Upper lobe of left lung (tissue), 4 donors: ENCODE data around the gene SLC44A4.

Experiments
- CTCF ChIP-seq, 6 experiments: fragments of 450-650 bp in 4 of 6; fragments of 200-600 bp in 2 of 6; sonication (generic) in 2 of 6; IDR thresholded peaks; one replicate each; pipeline ENCODE4 v1.5.1; 2016 to 2019; ENCODE audit warnings: antibody characterized with exemption in 6 of 6
- EP300 ChIP-seq, 4 donors: sonication (generic); formaldehyde crosslinking; IDR thresholded peaks; one replicate each; pipeline ENCODE4 v1.5.1; 2017; ENCODE audit warnings: antibody characterized with exemption in 4 of 4, control low read depth in 2 of 4
- POLR2A ChIP-seq, 4 donors: fragments of 450-650 bp; IDR thresholded peaks; one replicate each; pipeline ENCODE4 v1.5.1; 2016 to 2017; ENCODE audit warnings: antibody characterized with exemption in 4 of 4, mild to moderate bottlenecking in 2 of 4
- POLR2AphosphoS5 ChIP-seq, 2 donors: sonication (generic); formaldehyde crosslinking; IDR thresholded peaks; one replicate each; pipeline ENCODE4 v1.5.1; 2017; ENCODE audit warnings: antibody characterized with exemption in 2 of 2

GRCh38 chr6:31896493-31896855 lies 17.7 kb upstream of the SLC44A4 start:
- no peak for TF ChIP-seq CTCF (IDR thresholded peaks at IDR 0.05)
- no peak for TF ChIP-seq POLR2A (IDR thresholded peaks at IDR 0.05)
- TF ChIP-seq EP300 (IDR thresholded peaks at IDR 0.05): no peak
- no peak for TF ChIP-seq POLR2AphosphoS5 (IDR thresholded peaks at IDR 0.05)
